ENCODE data around the gene TP73.

The TP73 gene

GRCh38 chr1:3768811-3769390, 116.6 kb downstream of the TP73 start:
- Histone ChIP-seq H3K27ac (ENCODE audit: low read depth, low read length) (no peak overlapping the region), H3K4me3 (ENCODE audit: low read length) (no peak overlapping the region), H3K36me3 (ENCODE audit: control insufficient read depth, insufficient read depth, low read length) (no peaks in the 10 kb centered on the region), H3K9ac (ENCODE audit: low read length) (no peak overlapping the region), H3K27me3 (ENCODE audit: control insufficient read depth, insufficient read depth, low read length) (peaks cover 3% of the 10 kb centered on the region), H3K4me1 (ENCODE audit: control insufficient read depth, insufficient read depth, low read length) (peaks cover 5% of the 10 kb centered on the region)

- Histone ChIP-seq H3K36me3 (ENCODE audit: control insufficient read depth, insufficient read depth, low read length) (no peaks in the 10 kb centered on the region), H3K27ac (ENCODE audit: low read depth, low read length) (no peak overlapping the region), H3K4me3 (ENCODE audit: low read length) (no peak overlapping the region), H3K9ac (ENCODE audit: low read length) (no peak overlapping the region), H3K27me3 (ENCODE audit: control insufficient read depth, insufficient read depth, low read length) (peaks cover 3% of the 10 kb centered on the region), H3K4me1 (ENCODE audit: control insufficient read depth, insufficient read depth, low read length) (peaks cover 5% of the 10 kb centered on the region)
Measured at GRCh38 chr1:3770047-3770765, 117.9 kb downstream of the TP73 start.

- H3K27ac ChIP-seq (ENCODE audit: low read depth, low read length) = no peak overlapping the region
- no peak overlapping the region for H3K9ac ChIP-seq (ENCODE audit: low read length)
- H3K36me3 ChIP-seq (ENCODE audit: control insufficient read depth, insufficient read depth, low read length) = no peaks in the 10 kb centered on the region
- peaks cover 3% of the 10 kb centered on the region for H3K27me3 ChIP-seq (ENCODE audit: control insufficient read depth, insufficient read depth, low read length)
- peak overlapping the region; percentile 74 for H3K4me3 ChIP-seq (ENCODE audit: low read length)
- peaks cover 5% of the 10 kb centered on the region for H3K4me1 ChIP-seq (ENCODE audit: control insufficient read depth, insufficient read depth, low read length)
Measured at GRCh38 chr1:3771108-3772026, 119.1 kb downstream of the TP73 start.

GRCh38 chr1:3772027-3772714, 119.9 kb downstream of the TP73 start:
- peaks cover 5% of the 10 kb centered on the region for H3K4me1 ChIP-seq (ENCODE audit: control insufficient read depth, insufficient read depth, low read length)

DNA sequence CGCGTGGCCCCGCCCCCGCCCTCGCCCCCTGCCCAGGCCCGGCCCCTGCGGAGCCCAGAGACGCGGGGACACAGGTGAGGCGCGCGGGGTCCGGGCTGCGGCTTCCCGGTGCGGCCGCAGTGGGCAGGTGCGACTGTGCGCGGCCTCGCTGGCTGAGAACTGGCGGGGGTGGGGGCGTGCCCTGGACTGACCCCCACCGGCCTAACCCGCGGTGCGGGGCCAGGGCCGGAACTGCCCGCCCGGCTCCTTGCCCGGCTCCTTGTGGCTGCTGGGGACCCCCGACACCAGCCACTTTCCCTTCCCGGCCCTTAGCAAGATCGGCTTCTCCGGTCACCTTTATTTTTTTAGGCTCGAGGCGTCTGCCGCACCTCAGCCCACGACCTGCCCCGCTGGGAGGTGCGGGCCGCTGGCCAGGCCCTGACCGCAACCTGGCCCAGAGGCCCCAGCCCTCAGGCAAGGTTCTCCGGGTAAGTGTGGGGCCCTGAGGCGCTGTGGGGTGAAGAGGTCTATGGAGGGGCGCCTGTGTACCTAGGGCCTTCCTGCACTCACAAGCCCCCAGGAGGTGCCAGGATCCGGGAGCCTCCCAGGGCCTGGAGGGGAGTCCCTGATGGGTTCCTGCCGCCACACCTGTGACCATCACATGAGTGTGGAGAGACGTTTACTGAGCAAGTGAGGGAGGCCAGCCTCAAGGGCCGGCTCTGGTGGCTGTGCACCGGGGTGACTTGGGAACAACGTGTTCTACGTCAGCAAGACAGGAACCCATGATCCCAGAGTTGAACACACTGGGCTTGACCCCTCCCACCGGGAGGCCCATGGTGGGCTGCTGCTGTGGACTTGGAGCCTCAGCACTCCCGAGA, 120.6 kb downstream of the TP73 start, which contains the start of gene SMIM1:
Gene SMIM1 (plus strand): TSS at position 35 of the 857 bp plus-strand sequence. CDS start 2,625 bp downstream, outside the sequence.
- peak within 1 kb of the TSS; percentile 74 for H3K4me3 ChIP-seq (ENCODE audit: low read length)
- peak within 1 kb of the TSS; percentile 69 for H3K27ac ChIP-seq (ENCODE audit: low read depth, low read length)
- no peaks in the 10 kb centered on the region for H3K36me3 ChIP-seq (ENCODE audit: control insufficient read depth, insufficient read depth, low read length)
- peaks cover 3% of the 10 kb centered on the region for H3K27me3 ChIP-seq (ENCODE audit: control insufficient read depth, insufficient read depth, low read length)
- peaks cover 5% of the 10 kb centered on the region for H3K4me1 ChIP-seq (ENCODE audit: control insufficient read depth, insufficient read depth, low read length)
- no peak within 1 kb of the TSS for H3K9ac ChIP-seq (ENCODE audit: low read length)

More at GRCh38 chr1:3772027-3772714, 119.9 kb downstream of the TP73 start:
- Histone ChIP-seq H3K27ac (ENCODE audit: low read depth, low read length) (peak overlapping the region; percentile 69), H3K27me3 (ENCODE audit: control insufficient read depth, insufficient read depth, low read length) (peaks cover 3% of the 10 kb centered on the region), H3K36me3 (ENCODE audit: control insufficient read depth, insufficient read depth, low read length) (no peaks in the 10 kb centered on the region), H3K9ac (ENCODE audit: low read length) (no peak overlapping the region), H3K4me3 (ENCODE audit: low read length) (peak overlapping the region; percentile 74)

DNA sequence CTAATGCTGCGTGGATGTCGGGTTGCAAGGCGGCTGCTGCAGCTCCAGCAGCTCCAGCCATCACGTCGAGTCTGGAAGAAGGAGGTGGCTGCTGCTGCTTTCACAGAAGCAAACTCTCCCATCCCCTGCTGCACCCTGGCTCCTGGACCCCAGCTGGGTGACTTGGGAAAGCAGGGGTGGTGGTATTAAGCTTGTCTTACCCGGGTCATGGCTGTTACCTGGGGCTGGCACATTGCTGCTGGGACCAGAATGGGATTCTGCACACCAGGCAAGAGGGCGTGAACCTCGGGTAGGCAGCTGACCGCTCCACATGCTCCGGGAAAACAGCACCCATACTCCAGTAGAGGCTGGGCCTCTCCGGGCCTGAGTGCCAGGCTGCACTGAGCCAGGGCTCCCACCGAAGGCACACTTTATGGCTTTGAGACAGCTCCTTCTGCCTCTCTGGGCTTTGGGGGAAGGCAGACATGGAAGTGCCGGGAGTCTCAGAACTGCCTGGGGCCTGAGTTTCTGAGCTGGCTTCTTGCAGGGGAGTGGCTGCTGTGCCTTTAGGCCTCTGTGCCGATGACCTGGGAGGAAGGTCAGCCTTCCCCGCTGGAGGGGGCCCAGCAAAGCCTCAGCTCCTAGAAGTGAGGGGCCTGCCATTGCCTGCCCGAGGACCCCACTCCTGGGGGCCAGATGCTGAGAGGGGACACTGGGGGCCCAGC, 121.4 kb downstream of the TP73 start:
- peaks cover 3% of the 10 kb centered on the region for H3K27me3 ChIP-seq (ENCODE audit: control insufficient read depth, insufficient read depth, low read length)
- no peak overlapping the region for H3K27ac ChIP-seq (ENCODE audit: low read depth, low read length)
- no peak overlapping the region for H3K9ac ChIP-seq (ENCODE audit: low read length)
- H3K4me1 ChIP-seq (ENCODE audit: control insufficient read depth, insufficient read depth, low read length) = peaks cover 5% of the 10 kb centered on the region
- H3K36me3 ChIP-seq (ENCODE audit: control insufficient read depth, insufficient read depth, low read length) = no peaks in the 10 kb centered on the region
- H3K4me3 ChIP-seq (ENCODE audit: low read length) = peak overlapping the region; percentile 66

DNA sequence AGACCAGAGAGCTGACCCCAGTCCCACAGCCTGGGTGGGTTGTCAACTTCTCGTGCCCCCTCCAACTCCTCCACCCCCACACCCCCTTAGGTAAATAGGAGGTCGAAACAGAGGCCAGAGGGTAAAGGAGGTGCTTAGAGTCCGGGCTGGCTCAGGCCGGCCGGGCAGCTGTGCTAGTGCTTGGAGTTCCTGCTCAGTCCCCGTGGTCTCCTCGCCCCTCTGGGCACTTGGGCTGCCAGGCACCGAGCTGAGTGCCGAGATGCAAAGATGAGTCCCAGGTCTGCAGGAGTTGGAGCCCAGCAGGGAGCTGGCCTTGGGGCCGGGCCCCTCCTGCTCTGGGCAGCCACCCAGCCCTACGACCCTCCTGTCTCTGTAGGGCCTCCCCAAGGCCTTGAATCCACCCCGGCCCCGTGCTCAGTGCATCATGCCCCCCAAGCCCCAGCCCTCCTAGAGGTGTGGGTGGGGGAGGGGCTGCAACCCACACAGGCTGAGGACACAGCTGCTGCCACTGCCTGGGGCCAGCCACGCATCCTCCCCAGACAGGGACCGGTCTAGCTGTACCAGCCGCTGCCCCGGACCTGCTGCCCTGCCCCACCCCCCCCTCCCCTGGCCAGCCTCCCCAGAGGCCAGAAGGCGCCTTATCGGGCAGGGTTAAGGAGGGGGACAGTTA, 122.1 kb downstream of the TP73 start:
- H3K4me1 ChIP-seq (ENCODE audit: control insufficient read depth, insufficient read depth, low read length) = peaks cover 5% of the 10 kb centered on the region
- no peak overlapping the region for H3K27ac ChIP-seq (ENCODE audit: low read depth, low read length)
- peaks cover 3% of the 10 kb centered on the region for H3K36me3 ChIP-seq (ENCODE audit: control insufficient read depth, insufficient read depth, low read length)
- H3K4me3 ChIP-seq (ENCODE audit: low read length) = no peak overlapping the region
- H3K27me3 ChIP-seq (ENCODE audit: control insufficient read depth, insufficient read depth, low read length) = peaks cover 3% of the 10 kb centered on the region
- H3K9ac ChIP-seq (ENCODE audit: low read length) = no peak overlapping the region

- H3K27ac ChIP-seq (ENCODE audit: low read depth, low read length) = no peak overlapping the region
- no peak overlapping the region for H3K4me3 ChIP-seq (ENCODE audit: low read length)
- peaks cover 5% of the 10 kb centered on the region for H3K4me1 ChIP-seq (ENCODE audit: control insufficient read depth, insufficient read depth, low read length)
- no peak overlapping the region for H3K9ac ChIP-seq (ENCODE audit: low read length)
- H3K27me3 ChIP-seq (ENCODE audit: control insufficient read depth, insufficient read depth, low read length) = peaks cover 3% of the 10 kb centered on the region
- peaks cover 9% of the 10 kb centered on the region for H3K36me3 ChIP-seq (ENCODE audit: control insufficient read depth, insufficient read depth, low read length)
Measured at GRCh38 chr1:3774946-3775489, 122.7 kb downstream of the TP73 start.

DNA sequence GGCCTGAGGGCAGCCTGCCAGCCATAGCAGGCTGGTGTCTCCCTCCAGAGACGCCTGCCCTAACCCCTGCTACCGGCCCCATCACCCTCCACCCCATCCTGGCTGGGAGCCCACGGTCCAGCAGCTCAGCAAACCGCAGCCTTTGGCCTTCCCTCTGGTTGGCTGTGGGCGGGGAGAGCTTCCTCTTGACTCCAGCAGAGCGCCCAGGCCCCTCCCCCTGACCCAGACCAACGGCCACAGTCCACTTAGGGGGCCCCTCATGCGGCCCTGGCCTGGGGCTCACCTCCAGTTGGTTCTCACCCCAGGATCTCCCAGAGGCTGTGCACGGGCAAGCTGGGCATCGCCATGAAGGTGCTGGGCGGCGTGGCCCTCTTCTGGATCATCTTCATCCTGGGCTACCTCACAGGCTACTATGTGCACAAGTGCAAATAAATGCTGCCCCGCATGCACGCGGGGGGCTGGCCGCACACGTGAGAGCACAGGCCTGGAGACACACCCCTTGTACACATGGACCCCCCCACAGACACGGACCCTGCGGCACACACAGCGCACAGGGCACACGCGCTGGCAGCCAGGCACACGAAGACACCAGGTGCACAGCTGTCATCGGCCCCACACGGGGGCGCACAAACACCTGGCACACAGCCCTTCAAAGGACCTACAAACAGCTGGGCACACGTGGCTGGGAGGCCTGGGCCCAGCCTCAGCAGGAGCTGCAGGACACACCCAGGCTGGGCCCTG, 123.3 kb downstream of the TP73 start:
- no peak overlapping the region for H3K9ac ChIP-seq (ENCODE audit: low read length)

More for the DNA sequence above, 123.3 kb downstream of the TP73 start:
- Histone ChIP-seq H3K27ac (ENCODE audit: low read depth, low read length) (no peak overlapping the region), H3K4me1 (ENCODE audit: control insufficient read depth, insufficient read depth, low read length) (peaks cover 5% of the 10 kb centered on the region), H3K36me3 (ENCODE audit: control insufficient read depth, insufficient read depth, low read length) (peaks cover 12% of the 10 kb centered on the region), H3K27me3 (ENCODE audit: control insufficient read depth, insufficient read depth, low read length) (no peaks in the 10 kb centered on the region), H3K4me3 (ENCODE audit: low read length) (no peak overlapping the region)
